HG03159 (cell line): Measurements from ENCODE around the gene FGGY.
"Not testable (repeated sequence)": the region's sequence is repeated elsewhere in the genome, so short reads cannot be mapped to it uniquely, and the experiment has no call there.

Experiments used
- ATAC-seq: cut with Tn5 transposase; IDR thresholded peaks from one replicate; pipeline ENCODE4 v1.9.1; 2021; ENCODE audit warnings: mild to moderate bottlenecking, moderate library complexity; ENCODE audit not compliant: unreplicated experiment

The FGGY gene

DNA sequence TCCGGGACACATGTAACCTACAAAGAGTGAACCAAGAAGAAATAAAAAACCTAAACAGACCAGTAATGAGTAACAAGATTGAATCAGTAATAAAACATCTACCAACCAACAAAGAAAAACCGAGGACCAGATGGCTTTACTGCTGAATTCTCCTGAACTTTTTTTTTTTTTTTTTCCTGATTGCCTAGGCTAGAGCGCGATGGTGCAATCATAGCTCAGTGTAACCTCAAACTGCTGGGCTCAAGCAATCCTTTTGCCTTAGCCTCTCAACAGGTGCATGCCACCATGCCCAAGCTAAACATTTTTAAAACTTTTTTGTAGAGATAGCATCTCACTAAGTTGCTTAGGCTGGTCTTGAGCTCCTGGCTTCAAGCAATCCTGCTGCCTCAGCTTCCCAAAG lies 11.2 kb upstream of the FGGY start:
- ATAC-seq, result no peak

DNA sequence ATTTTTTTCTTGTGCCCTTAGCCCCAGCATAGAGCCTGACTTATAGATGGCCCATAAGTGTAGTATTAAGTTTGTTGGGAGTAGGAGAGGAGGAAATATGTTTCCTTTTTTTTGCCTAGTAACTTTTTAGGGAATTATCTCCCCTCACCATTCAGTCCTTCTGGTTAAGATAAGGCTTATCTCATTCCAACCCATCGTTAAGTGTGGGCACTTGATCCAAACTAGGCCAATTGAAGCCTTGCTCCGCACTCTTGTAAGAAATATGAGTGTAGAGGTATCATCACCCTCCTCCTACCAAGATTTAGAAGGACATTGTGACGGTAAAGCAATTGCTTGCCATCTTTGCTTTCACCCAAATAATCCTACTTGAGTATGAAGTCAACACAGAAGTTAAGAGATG lies 8.8 kb upstream of the FGGY start:
- no peak for ATAC-seq

DNA sequence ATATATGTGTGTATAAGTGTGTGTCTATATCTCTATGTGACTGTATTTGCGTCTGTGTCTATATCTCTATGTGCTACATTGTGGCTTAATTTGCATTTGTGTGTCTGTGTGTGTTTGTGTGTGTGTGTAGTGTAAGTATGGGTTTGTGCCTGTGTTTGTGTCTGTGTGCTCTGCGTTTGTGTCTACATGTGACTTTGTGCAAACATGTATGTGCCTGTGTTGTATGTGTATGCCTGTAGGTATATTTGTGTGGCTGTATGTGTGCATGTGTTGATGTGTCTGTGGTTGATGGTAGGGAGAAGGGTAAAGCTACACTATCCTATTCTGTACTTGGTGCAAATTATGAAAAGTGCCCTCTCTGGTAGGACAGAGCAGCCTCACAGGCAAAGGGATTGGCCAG lies 7.3 kb upstream of the FGGY start:
- no peak for ATAC-seq

DNA sequence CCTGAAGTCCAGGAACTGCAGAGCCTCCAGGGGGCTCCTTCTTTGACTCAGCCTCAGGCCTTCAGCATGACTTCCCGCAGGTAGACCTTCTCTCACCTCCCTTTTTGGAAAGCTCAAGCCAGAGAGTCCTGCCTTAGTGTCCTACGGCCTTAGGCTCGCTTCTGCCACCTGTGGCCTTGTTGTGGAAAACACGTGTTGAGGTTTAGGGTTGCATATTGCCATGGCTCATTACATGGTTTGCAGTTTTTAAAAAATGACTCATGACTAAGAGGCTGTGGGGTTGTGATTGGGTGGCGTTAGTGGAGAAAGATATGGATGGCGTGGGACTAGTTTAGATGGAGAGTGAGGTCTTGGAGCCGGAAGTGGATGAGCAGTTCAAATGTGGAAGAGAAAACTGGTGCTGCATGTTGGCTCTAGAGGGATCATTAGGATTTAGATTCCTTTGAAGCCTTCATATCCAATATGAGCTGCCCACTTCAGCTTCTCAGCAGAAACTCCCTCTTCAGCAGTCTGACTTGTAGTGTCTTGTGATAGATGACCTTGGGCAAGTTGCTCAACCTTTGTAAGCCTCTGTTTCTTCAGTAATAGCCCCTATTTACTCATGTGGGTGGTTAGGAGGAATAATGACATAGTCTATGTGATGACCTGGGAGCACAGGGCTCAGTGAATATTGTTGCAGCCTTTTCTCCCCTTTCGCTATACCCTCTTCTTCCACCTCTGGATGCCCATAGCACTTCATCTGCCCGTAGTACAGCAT lies 6.5 kb upstream of the FGGY start:
- ATAC-seq, result peak; percentile 84

DNA sequence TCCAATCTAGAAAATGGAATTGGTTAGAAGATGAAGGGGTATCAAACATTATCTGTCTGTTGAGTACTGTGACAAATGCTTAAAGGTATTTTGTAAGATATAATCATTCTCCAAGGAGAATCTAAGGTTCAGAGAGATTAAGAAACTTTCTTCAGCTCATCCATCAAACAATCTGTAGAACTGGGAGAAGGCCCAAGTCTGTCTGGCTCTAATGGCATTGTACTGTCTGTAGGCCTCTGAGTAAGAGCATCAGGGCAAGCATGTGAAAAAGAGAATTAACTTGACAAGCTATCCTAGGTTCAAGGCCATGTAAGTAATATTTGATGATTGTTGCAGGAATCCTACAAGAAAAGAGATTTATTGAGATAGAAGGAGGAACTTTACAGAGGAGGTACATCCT lies 5.3 kb upstream of the FGGY start:
- ATAC-seq, result no peak

DNA sequence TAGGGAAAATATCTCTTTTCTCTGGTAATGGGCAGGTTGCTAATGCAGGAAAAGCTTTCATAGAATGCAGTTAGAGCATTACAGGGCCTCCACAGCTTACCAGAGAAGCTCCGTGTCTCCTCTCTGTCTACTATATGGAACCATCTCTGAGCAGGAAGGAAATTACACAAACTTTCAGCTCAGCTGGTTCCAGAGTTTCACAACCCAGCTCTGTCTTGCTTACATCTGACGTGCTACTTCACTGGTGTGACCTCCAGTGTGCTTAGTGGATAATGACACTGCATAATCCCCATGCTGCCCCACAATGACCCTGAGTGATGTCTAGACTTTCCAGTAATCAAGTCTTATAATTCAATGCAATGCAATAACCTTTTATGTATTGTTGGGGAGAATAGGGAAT lies 4.3 kb upstream of the FGGY start:
- ATAC-seq, result no peak

DNA sequence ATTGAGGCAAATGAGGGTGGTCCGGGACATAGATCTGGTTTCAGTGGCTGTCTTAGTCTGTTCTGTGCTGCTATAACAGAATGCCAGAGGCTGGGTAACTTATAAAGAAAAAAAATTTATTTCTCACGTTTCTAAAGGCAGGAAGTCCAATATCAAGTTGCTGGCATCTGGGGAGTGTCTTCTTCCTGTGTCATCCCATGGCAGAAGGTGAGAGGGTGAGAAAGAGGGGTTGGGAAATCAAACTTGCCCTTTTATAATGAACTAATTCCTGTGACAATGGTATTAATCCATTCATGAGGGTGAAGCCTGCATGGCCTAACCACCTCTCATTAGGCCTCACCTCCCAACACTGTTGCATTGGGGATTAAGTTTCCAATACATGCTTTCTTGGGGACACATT lies 3.7 kb upstream of the FGGY start:
- no peak for ATAC-seq

DNA sequence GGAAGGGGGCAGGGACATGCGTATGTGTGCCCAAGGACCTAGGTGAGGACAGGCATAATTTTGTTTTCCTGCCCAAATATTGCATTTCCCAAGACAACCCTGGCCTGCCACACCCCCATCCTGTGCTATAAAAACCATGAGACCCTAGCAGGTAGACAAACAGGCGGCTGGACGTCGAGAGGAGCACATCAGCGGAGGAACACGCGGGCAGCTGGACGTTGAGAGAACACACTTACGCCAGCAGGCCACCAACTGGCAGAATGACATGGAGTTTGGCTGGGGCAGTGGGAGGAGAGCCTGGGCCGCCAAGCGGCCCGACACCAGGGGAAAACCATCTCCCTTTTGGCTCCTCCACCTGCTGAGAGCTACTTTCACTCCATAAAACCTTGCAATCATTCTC lies 3.0 kb upstream of the FGGY start:
- ATAC-seq, result no peak

DNA sequence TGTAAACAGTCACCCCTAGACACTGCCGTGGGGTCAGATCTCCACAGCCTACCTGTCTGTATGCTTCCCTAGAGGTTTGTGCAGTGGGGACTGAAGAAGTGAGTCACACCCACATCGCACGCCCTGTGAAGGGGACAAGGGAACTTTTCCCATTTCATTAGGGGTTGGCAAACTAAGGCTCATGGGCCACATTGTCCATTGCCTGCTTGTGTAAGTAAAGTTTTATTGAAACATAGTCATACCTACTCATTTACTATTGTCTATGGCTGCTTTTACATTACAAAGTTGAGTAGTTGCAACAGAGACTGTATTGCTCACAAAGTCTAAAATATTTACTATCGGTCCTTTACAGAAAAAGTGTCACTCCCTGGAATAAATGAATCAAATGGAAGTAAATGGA lies 2.5 kb upstream of the FGGY start:
- ATAC-seq, result no peak

DNA sequence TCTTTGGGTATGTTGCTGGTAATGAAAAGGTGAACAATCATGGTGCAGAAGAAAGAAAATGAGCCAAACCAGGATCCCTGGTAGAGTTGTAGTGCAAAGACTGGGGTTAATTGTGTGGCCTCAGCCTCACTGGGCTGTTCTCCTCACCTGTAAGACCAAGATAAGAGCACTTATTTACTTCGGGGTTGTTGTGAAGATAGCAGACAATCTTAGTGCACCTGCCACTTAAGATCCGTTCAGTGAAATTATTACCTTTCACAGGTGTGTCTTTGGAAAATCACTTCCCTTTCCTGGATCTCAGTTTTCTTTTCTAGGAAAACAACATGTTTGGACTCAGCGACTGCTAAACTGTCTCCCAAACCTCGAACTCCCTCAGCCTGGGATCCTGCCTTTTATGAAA lies 1.3 kb upstream of the FGGY start:
- no peak for ATAC-seq

DNA sequence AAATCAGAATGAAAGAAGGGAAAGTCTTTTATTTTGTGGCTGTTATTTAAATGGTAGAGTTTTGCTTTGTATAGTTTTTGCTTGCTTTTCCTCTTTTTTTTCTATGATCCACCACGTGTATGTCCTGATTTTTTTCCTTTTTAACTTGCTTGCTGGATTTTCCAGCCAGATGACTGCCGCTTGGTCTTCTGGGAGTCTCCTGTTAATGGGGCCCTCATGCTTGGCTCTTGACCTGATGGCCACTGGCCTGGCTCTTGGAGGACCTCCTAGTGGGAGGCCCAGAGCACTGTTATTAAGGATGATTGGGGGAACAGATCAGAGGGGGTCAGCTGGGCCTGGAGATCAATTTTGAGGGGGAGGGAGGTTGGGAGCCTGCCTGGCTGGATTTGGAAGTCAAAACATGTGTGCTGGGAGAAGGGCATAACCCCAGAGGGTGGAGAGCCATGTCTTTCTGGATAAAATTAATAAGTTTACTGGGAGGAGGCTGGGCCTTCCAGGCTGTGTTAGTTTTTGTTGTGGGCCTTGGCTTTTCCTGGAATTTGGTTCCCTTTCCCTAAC lies 1.2 kb downstream of the FGGY start:
- ATAC-seq, result no peak

DNA sequence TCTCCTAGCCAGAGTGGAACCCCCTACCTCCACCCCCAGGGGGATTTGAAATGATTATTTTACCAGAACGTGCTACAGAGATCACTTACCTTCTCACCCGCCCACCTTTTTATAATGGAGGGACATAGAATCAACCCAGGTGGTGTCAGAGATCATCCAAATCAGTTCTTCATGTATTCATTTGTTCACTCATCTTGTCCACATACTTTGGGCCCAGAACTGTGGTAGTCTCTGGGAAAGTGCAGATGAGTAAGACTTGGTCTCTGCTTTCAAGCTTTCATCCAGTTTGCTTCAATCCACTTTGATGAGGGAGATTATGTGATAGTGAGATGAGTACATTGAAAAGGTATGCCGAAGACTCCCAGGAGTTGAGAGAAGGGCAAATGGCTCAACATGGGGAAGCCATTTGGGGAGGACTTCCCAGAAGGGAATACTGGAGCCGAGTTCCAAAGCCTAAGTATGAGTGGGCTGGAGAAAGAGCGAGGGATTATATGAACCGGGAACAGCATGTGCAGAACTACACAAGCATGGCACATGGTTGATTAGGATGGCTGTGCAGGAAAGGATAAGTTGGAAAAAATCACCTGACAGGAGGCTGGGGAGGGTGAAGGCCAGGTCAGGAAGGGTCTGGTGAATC lies 1.9 kb downstream of the FGGY start:
- no peak for ATAC-seq

DNA sequence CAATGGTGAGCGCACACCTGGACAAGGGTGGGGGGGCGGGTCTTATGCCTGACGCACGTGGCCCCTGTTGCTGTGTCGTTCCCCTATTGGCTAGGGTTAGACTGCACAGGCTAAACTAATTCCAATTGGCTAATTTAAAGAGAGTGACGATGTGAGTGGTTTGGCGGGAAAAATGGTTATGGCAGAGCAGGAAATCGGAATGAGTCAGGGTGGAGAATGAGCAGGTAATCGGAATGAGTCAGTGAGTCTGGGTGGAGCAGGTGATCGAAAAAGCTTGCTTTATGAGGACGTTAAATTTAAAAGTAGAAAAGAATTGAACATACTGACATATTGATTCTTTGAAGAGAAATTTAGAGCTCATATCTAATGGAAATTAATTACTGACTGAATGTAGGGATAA lies 2.8 kb downstream of the FGGY start:
- ATAC-seq, result not testable (repeated sequence)

DNA sequence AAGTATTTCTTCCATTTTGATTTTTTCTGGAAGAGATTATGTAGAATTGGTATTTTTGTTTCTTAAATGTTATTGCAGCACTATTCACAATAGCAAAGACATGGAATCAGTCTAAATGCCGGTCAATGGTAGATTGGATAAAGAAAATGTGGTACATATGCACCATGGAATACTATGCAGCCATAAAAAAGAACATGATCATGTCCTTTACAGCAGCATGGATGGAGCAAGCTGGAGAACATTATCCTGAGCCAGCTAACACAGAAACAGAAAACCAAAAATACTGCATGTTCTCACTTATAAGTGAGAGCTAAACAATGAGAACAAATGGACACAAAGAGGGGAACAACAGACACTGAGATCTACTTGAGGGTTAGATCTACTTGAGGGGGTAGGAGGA lies 5.4 kb downstream of the FGGY start:
- ATAC-seq, result no peak

DNA sequence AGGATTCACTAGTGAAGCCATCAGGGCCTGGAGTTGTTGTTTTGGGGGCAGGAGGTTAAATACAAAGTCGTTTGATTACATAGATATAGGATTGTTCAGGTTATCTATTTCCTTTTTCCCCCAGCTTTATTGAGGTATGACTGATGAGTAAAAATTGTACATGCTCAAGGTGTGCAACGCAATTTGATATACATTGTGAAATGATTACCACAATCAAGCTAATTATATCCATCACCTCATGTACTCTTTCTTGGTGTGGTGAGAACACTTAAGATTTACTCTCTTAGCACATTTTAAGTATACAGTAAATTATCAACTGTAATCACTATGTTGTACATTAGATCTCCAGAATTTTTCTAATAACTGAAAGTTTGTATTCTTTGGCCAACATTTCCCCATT lies 6.0 kb downstream of the FGGY start:
- ATAC-seq, result no peak

DNA sequence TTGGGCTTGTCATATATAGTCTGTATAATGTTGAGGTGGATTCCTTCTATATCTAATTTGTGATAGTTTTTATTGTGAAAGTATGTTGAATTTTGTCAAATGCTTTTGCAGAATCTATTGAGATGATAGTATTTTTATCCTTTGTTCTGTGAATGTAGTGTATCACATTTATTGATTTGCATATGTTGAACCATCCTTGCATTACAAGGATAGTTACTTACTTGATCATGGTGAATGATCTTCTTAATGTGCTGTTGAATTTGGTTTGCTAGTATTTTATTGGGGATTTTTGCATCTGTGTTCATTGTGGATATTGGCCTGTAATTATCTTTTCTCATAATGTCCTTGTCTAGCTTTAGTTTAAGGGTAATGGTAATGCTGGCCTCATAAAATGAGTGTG lies 8.3 kb downstream of the FGGY start:
- no peak for ATAC-seq

DNA sequence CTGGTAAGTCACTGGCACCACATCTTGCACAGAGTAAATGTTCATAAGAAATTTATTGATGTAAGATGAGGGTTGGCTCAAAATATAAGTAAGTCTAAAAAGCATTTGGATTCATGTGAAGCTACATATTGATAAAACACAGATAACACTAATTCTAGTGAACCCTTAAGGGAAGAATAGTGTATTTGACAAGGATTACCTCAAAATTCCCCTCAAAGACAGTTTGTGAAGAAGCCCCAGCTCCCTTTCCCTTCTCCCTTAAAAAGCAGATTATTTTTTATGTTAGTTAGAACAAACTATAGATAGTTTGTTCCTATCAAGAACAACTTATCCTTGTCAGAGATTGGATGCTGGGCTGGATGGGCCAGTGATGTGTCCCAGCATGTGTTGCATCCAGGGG lies 10.7 kb downstream of the FGGY start:
- no peak for ATAC-seq

DNA sequence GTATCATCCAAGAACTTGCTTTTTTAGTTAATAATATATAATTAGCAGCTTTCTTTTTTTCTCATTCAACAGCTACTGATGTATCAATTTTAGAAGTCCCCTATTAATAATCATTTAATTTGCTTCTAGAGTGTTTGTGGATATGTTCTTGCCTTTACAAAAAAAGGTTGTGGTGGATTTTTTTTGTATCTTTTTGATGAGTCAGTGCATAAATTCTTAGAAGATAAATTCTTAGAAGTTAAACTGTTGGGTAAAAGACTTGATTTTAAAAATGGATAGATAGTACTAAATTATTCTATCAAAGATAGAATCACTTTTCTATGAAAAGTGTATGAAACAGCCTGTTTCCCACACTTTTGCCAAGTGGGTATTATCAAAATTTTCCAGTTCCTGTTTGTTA lies 11.9 kb downstream of the FGGY start:
- no peak for ATAC-seq

DNA sequence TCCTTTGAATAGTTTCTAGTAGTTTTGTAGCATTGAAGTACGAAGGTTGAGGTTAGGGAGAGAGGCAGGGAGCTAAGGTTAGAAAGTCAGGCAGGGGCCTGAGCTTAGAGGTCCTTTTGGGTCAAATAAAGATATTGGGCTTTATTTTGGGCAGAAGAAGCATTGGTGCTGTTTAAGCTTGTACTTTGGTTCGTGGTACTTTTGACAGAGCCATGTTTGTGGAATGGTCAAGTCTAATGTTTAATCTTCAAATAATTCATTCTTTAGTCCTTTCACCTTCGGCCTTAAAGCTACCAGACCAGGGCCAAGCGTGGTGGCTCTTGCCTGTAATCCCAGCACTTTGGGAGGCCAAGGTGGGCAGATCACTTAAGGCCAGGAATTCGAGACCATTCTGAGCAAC lies 12.5 kb downstream of the FGGY start:
- ATAC-seq, result no peak

DNA sequence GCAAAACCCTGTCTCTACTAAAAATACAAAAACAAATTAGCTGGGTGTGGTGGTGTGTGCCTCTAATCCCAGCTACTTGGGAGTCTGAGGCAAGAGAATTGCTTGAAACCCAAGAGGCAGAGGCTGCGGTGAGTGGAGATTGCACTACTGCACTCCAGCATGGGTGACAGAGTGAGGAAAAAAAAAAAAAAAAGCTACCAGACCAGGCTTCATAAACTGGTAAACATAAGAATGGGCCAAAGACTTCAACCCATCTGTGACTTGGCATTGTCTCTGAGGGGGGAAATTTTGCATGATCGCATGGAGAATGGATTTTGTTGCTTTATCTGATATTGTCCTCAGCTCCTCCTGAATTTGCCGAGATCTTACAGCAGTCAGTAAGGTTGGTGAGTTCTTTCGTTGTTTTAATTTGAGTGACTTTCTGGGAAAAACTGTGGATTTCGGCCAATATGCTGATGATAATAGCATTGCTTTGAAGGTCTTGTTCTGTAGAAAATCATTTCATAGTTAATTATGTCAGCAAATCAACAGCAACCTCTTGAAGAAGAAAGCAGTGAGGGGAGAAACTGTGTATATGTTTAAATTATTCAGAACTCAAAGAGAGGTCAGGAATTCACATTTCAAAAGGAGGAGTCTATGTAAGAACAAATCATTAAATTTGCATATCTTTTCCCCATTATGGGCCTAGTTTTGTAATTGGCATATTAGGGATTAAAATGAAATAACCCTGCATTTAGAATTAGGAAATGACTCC lies 13.1 kb downstream of the FGGY start:
- ATAC-seq, result no peak

DNA sequence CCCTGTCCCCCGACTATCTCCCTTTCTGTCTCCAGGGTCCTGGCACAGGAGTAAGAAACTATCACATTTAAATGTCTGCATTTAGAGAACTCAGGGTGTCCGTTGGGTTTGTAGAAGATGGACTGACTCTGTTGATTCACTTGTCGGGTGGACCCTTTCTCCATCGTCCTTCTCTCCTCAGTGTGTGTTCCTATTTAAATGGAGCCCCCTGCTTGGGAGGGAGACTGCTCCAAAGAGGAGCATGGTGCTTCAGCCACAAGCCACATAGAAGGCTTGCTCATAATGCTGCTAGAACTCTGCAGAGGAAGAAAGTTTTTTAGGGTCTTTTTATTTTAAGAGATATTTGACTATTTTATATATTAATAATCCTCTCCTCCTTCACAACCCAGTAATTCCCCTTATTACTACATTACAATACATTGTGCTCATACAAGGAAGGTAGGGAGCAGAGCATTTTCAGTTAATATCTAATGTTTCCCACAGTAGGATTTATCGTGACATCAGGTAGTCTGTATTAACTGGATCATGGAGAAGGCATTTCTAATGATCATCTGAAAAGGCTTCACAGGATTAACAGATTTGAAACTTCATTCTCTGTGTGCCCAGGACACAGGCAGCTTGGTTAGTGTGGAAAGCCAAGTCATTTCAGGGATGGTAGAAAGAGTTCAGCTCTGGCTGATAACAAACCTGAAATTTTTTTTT lies 13.8 kb downstream of the FGGY start:
- no peak for ATAC-seq
